Retinal pigment epithelial cell (primary cell): ENCODE measurements around the gene SPRR5.

Experiments
- DNase-seq: peaks from one replicate; pipeline ENCODE4 v3.0.0-alpha.2; 2010; ENCODE audit warnings: low read depth
- H3K4me3 ChIP-seq: 2 replicates; pipeline ENCODE4 v1.5.1; 2011; ENCODE audit warnings: mild to moderate bottlenecking, low read length, control low read depth, moderate library complexity
- CTCF ChIP-seq: conservative IDR thresholded peaks from 2 replicates; pipeline ENCODE4 v1.5.1; 2011; ENCODE audit warnings: low read depth, low read length, control low read depth, inconsistent platforms

SPRR5 gene

GRCh38 chr1:152967201-152967600, 20.2 kb downstream of the SPRR5 start:
- no peak for DNase-seq
- no peak for TF ChIP-seq CTCF
- H3K4me3 ChIP-seq, result no peak overlapping the region

DNA sequence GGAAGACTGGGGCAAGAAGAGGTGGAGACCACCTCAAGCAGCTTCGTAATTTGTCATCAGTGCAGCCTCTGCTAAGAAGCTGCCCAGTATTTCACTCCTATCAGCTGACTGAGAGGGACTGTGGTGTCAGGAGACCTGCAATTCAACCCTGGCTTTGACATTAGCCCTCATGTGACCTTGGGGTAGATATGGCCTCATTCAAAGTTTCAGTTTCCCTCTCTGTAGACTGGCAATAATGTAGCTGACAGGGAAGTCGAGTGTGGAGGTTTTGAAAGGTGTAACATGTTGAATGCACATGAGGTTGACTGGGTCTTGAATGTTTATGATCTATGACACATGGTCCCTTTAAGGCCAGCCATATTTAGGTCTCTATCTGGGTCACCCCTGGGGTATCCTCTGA, 21.2 kb downstream of the SPRR5 start:
- no peak for DNase-seq
- no peak overlapping the region for H3K4me3 ChIP-seq
- TF ChIP-seq CTCF, result no peak

- H3K4me3 ChIP-seq, result no peak overlapping the region
- no peak for DNase-seq
- TF ChIP-seq CTCF, result no peak
These were observed 22.0 kb downstream of the SPRR5 start for GRCh38 chr1:152969036-152969435.

GRCh38 chr1:152970495-152970894, 23.5 kb downstream of the SPRR5 start, which contains the start of gene SPRR4:
SPRR4 (plus strand) TSS chr1:152970648; CDS start chr1:152971891, 1,243 bp downstream.
- TF ChIP-seq CTCF, result no peak
- no peak within 1 kb of the TSS for H3K4me3 ChIP-seq
- DNase-seq, result no peak

GRCh38 chr1:152972196-152972886, 25.3 kb downstream of the SPRR5 start:
- H3K4me3 ChIP-seq, result no peak overlapping the region
- no peak for DNase-seq
- no peak for TF ChIP-seq CTCF

DNA sequence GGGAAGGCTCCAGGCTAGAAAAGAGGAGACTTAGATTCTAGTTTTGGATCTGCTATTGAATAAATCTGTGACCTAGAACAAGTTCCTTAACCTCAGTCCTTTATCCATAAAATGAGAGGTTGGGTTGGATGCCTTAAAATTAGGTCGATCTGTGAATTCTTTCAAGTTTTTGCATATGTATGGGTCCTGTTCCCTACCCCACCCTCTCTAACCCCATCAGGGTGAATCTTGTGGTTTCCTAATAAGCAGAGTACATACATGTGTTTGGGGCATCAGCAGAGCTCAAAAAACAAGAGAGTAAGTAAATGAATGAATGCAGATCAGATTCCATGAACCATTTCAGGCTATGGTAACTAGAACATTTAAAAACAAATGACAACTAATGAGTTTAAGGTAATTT, 29.7 kb downstream of the SPRR5 start:
- TF ChIP-seq CTCF, result no peak
- H3K4me3 ChIP-seq, result no peak overlapping the region
- no peak for DNase-seq

- no peak for DNase-seq
- TF ChIP-seq CTCF, result no peak
- H3K4me3 ChIP-seq, result no peak overlapping the region
These were observed 30.6 kb downstream of the SPRR5 start for GRCh38 chr1:152977614-152978013.
